Measurements from ENCODE around the gene ARGFX. TPM values are rescaled to one million over a fixed set of nuclear protein-coding genes. Genes with fewer than 3 reads are reported as not detected.
"Not testable (repeated sequence)": the region's sequence is repeated elsewhere in the genome, so short reads cannot be mapped to it uniquely, and the experiment has no call there.

Gene ARGFX
- total RNA-seq, 4 donors from 2014 or later = not detected

DNA sequence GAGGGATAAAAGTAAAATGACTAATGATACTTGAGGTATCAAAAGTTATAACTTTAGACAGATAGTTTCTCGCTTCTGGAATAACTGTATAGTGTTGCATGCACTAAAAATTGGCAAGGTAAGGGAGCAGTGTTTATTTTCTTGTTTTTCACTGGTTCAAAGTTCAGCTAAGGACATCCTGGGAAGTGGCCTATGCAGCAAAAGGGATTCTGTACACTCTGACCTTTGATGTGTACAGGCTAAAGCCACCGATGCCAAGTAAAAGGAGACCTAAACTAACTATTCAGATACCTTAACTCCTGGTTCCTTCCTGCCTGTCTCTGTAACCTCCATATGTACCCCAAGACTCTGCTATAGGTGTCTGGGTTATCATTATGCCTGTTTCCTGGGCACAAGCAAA lies 27.1 kb downstream of the ARGFX start:
- Histone ChIP-seq H3K4me1 (peaks cover 40 to 52% of the 10 kb centered on the region in 2 donors), H3K36me3 (no peaks in the 10 kb centered on the region), H3K9me3 (no peaks in the 10 kb centered on the region), H3K27ac (peak overlapping the region; percentile 87 to 95 (median 94)), H3K27me3 (no peaks in the 10 kb centered on the region), H3K4me3 (peak overlapping the region in 3 of 4 donors; percentile 17 to 53 (median 53))
- intact Hi-C loops (cut with DNase I; ENCODE audit: low total_unique reads) (loop anchor here (5.0 to 10.0 kb wide), 2 partner anchors 152 to 1200 kb away; partner anchors contain the start of genes GOLGB1, HSPBAP1 and SLC49A4), in situ Hi-C loops (cut with MboI; ENCODE audit: low sequenced_read_pairs in 4 of 4) (no loop called here)
- TF ChIP-seq, protein P1, sequence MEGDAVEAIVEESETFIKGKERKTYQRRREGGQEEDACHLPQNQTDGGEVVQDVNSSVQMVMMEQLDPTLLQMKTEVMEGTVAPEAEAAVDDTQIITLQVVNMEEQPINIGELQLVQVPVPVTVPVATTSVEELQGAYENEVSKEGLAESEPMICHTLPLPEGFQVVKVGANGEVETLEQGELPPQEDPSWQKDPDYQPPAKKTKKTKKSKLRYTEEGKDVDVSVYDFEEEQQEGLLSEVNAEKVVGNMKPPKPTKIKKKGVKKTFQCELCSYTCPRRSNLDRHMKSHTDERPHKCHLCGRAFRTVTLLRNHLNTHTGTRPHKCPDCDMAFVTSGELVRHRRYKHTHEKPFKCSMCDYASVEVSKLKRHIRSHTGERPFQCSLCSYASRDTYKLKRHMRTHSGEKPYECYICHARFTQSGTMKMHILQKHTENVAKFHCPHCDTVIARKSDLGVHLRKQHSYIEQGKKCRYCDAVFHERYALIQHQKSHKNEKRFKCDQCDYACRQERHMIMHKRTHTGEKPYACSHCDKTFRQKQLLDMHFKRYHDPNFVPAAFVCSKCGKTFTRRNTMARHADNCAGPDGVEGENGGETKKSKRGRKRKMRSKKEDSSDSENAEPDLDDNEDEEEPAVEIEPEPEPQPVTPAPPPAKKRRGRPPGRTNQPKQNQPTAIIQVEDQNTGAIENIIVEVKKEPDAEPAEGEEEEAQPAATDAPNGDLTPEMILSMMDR (IDR thresholded peaks at IDR 0.05 in 4 of 5, conservative IDR thresholded peaks at IDR 0.05 in 1 of 5) = no peak
- no peak for TF ChIP-seq POLR2A (IDR thresholded peaks at IDR 0.05)
- DNase-seq (no peak), ATAC-seq (no peak)

DNA sequence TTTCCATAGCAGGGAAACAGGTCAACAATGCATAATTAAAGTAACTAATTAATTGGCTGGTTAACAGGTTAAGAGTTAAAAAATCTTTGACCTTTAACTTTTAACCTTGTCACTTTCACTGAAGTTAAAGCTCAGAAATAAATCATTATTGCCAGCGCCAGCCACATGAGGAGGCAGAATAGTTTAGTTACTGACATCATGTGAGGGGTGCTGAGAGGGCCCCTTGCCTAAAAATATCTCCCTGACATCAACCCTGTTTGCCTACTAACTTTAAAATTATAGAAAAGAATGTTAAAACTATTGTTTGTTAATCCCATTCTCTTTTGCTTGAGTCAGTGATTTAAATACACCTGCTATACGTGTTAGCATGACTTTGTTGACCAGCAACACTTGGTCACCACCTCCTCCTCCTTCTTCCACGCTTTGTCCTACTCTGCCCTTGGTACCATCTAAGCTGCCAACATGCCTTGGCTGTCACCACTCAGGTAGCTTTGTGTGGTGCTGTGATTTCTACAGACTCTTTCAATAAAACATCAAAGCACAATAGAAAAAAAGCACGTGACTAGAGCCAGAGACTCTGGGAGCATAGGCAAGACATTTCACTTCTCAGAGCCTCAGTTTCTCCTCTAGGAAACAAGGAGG lies 28.1 kb downstream of the ARGFX start:
- intact Hi-C loops (cut with DNase I; ENCODE audit: low total_unique reads) = loop anchor here (1.0 to 10.0 kb wide), 2 partner anchors 239 to 1199 kb away; partner anchors contain the start of genes EAF2, HSPBAP1, IQCB1 and SLC49A4
- ATAC-seq = no peak

DNA sequence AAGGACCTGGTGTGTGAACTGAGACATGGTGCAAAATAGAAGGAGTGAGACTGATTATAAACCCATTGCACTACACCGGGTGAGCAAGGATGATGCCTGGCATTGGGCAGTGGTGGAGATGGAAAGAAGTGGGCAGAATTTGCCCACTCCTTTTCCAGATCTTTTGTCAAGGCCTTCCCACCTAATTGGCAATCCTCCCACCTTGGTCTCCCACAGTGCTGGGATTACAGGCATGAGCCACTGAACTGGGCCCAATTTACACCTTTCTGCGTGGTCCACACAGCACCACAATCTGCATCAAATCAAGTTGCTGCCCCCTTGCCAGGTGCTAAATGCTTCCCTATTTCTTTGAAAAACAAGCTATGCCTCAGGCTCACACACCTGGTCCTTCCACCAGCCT lies 30.8 kb downstream of the ARGFX start:
- intact Hi-C loops (cut with DNase I; ENCODE audit: low total_unique reads) (loop anchor here (10.0 kb wide), 1 partner anchor 1196 kb away; the partner anchor contains the start of genes HSPBAP1 and SLC49A4), in situ Hi-C loops (cut with MboI; ENCODE audit: low sequenced_read_pairs in 4 of 4) (no loop called here)
- ATAC-seq (no peak), DNase-seq (no peak)
- no peak overlapping the region for H3K4me3 ChIP-seq
- TF ChIP-seq POLR2A (IDR thresholded peaks at IDR 0.05) = no peak
- TF ChIP-seq, protein P1 (IDR thresholded peaks at IDR 0.05 in 4 of 5, conservative IDR thresholded peaks at IDR 0.05 in 1 of 5) = no peak
- H3K4me1 ChIP-seq = peaks cover 54 to 76% of the 10 kb centered on the region in 2 donors
- H3K27ac ChIP-seq = peak overlapping the region; percentile 87 to 95 (median 94)
- H3K9me3 ChIP-seq = no peaks in the 10 kb centered on the region
- H3K27me3 ChIP-seq = no peaks in the 10 kb centered on the region
- no peaks in the 10 kb centered on the region for H3K36me3 ChIP-seq

More for the DNA sequence above, 28.1 kb downstream of the ARGFX start:
- TF ChIP-seq POLR2A (IDR thresholded peaks at IDR 0.05) = no peak
- TF ChIP-seq, protein P1 (IDR thresholded peaks at IDR 0.05 in 4 of 5, conservative IDR thresholded peaks at IDR 0.05 in 1 of 5) = no peak
- Histone ChIP-seq H3K27me3 (no peaks in the 10 kb centered on the region), H3K9me3 (no peaks in the 10 kb centered on the region), H3K27ac (peak overlapping the region; percentile 87 to 95 (median 94)), H3K4me1 (peaks cover 50 to 58% of the 10 kb centered on the region in 2 donors), H3K36me3 (no peaks in the 10 kb centered on the region), H3K4me3 (no peak overlapping the region)
- in situ Hi-C loops (cut with MboI; ENCODE audit: low sequenced_read_pairs in 4 of 4) = no loop called here
- peak in 1 of 2 donors; percentile 39 for DNase-seq

- in situ Hi-C loops (cut with MboI; ENCODE audit: low sequenced_read_pairs in 4 of 4) = not testable (repeated sequence)
- DNase-seq = peak in 1 of 2 donors; percentile 28
- H3K27ac ChIP-seq = peak overlapping the region; percentile 72 to 94 (median 79)
Measured at GRCh38 chr3:121599900-121600299, 32.2 kb downstream of the ARGFX start.

DNA sequence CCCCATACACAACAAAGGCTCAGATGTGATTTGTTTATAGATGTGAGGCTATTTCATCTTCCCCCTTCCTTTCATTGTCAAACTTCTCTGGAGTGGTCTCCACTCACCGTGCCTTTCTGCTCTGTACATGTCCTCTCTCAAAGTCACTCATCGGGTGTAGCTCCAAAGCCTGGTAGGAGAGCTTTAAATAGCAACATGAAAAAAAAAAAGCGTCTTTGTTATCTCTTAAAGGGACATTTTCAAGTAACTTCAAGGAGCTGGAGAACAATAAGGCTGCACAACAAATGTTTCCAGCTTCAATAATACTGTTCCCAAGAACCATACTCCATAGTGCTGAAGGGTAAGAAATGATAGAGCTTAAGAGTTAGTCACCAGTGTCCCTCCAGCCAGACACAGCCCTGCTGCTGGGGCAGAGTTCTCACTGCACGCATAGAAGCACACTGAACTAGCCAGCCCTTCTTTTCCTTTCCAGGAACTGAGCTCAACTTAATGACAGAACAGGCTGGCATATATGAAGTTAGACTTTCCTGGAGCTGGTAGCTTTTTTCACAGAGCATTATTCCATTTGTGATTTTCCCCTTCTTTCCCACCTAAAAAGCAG lies 33.6 kb downstream of the ARGFX start:
- in situ Hi-C loops (cut with MboI; ENCODE audit: low sequenced_read_pairs in 4 of 4) (no loop called here), intact Hi-C loops (cut with DNase I; ENCODE audit: low total_unique reads) (no loop called here)
- peak in 1 of 2 donors; percentile 11 for TF ChIP-seq POLR2A (IDR thresholded peaks at IDR 0.05)
- TF ChIP-seq, protein P1 (IDR thresholded peaks at IDR 0.05 in 4 of 5, conservative IDR thresholded peaks at IDR 0.05 in 1 of 5) = no peak
- peak overlapping the region; percentile 72 to 94 (median 79) for H3K27ac ChIP-seq
- peak overlapping the region in 2 of 4 donors; percentile 5 to 20 for H3K4me3 ChIP-seq
- ATAC-seq = peak; percentile 57 to 60
- no peaks in the 10 kb centered on the region for H3K27me3 ChIP-seq
- H3K36me3 ChIP-seq = no peaks in the 10 kb centered on the region
- H3K9me3 ChIP-seq = no peaks in the 10 kb centered on the region
- H3K4me1 ChIP-seq = peaks cover 51 to 60% of the 10 kb centered on the region in 2 donors
- no peak for DNase-seq

More at GRCh38 chr3:121599900-121600299, 32.2 kb downstream of the ARGFX start:
- H3K4me3 ChIP-seq, H3K27me3 ChIP-seq, H3K9me3 ChIP-seq, ATAC-seq, H3K36me3 ChIP-seq: not testable (repeated sequence)
- intact Hi-C loops (cut with DNase I; ENCODE audit: low total_unique reads) = loop anchor here (10.0 kb wide), 1 partner anchor 1195 kb away; the partner anchor contains the start of genes HSPBAP1 and SLC49A4
- H3K4me1 ChIP-seq = peaks cover 53 to 65% of the 10 kb centered on the region in 2 donors
